ENCODE results near the gene IGF1R.

The IGF1R gene

GRCh38 chr15:98673133-98673532 is 24.8 kb downstream of the IGF1R start:
- DNase-seq: no peak

GRCh38 chr15:98674336-98674735 is 26.0 kb downstream of the IGF1R start:
- DNase-seq: no peak

- DNase-seq: no peak
These were observed 28.4 kb downstream of the IGF1R start for GRCh38 chr15:98676586-98677270.

- no peak for DNase-seq
These were observed 29.2 kb downstream of the IGF1R start for GRCh38 chr15:98677345-98678059.

GRCh38 chr15:98678484-98678883 is 30.1 kb downstream of the IGF1R start:
- DNase-seq: no peak

GRCh38 chr15:98681061-98681460 is 32.7 kb downstream of the IGF1R start:
- no peak for DNase-seq

GRCh38 chr15:98682992-98683701 is 34.8 kb downstream of the IGF1R start:
- no peak for DNase-seq

GRCh38 chr15:98683831-98684230 is 35.5 kb downstream of the IGF1R start:
- no peak for DNase-seq

- no peak for DNase-seq
These were observed 36.1 kb downstream of the IGF1R start for GRCh38 chr15:98684436-98684835.

- DNase-seq: no peak
These were observed 36.7 kb downstream of the IGF1R start for GRCh38 chr15:98684995-98685525.

- no peak for DNase-seq
These were observed 38.6 kb downstream of the IGF1R start for GRCh38 chr15:98686983-98687382.

- DNase-seq: no peak
These were observed 41.1 kb downstream of the IGF1R start for GRCh38 chr15:98689431-98689861.

- no peak for DNase-seq
These were observed 42.1 kb downstream of the IGF1R start for GRCh38 chr15:98690272-98690950.

GRCh38 chr15:98692213-98692612 is 43.9 kb downstream of the IGF1R start:
- DNase-seq: no peak

GRCh38 chr15:98694161-98694560 is 45.8 kb downstream of the IGF1R start:
- no peak for DNase-seq

- DNase-seq: no peak
These were observed 50.5 kb downstream of the IGF1R start for GRCh38 chr15:98698792-98699191.

- no peak for DNase-seq
These were observed 51.5 kb downstream of the IGF1R start for GRCh38 chr15:98699591-98700424.

GRCh38 chr15:98700519-98700918 is 52.2 kb downstream of the IGF1R start:
- no peak for DNase-seq

GRCh38 chr15:98703126-98703685 is 54.9 kb downstream of the IGF1R start:
- no peak for DNase-seq

GRCh38 chr15:98705070-98705469 is 56.7 kb downstream of the IGF1R start:
- no peak for DNase-seq

- no peak for DNase-seq
These were observed 58.0 kb downstream of the IGF1R start for GRCh38 chr15:98706387-98706786.

GRCh38 chr15:98706986-98707385 is 58.6 kb downstream of the IGF1R start:
- no peak for DNase-seq

Data from activated CD4-positive, alpha-beta T cell treated with anti-CD3 and anti-CD28 coated beads, Interleukin-2, amount 50 U/mL, for 4 hours (primary cell).